ENCODE results near the gene DNAJC5G.
"Not testable (repeated sequence)": the region's sequence is repeated elsewhere in the genome, so short reads cannot be mapped to it uniquely, and the experiment has no call there.

- not testable (repeated sequence) for TF ChIP-seq POLR2A, CTCF (IDR thresholded peaks at IDR 0.05)
Measured at GRCh38 chr2:27272537-27273522, 2.4 kb upstream of the DNAJC5G start.
